ENCODE results near the gene TIGD6. TPM values are rescaled to one million over a fixed set of nuclear protein-coding genes. Genes with fewer than 3 reads are reported as not detected.

TIGD6 gene
- total and polyA plus RNA-seq, 9 of the 15 experiments (the other 6 are each of a cell fraction or from before 2014, with no cell fraction given) = 1.8 to 6.3 (median 3.9) TPM

- H3K27ac ChIP-seq (ENCODE audit: extremely low read depth, low read depth, low read length) = no peak overlapping the region
- no peak for ATAC-seq
These were observed 42.0 kb upstream of the TIGD6 start for GRCh38 chr5:150042459-150042858.

More at GRCh38 chr5:150042459-150042858, 42.0 kb upstream of the TIGD6 start:
- Histone ChIP-seq H3K4me3 (no peak overlapping the region), H3K4me1 (replicated peaks in 1 of 2; ENCODE audit: control insufficient read depth in 2 of 2, insufficient read depth in 2 of 2, low read length in 2 of 2) (peaks cover 4 to 14% of the 10 kb centered on the region in 2 experiments; a peak in 4 of 5 replicates), H3K4me2 (ENCODE audit: insufficient read depth, low read length) (no peak overlapping the region), H4K20me1 (replicated peaks; ENCODE audit: control insufficient read depth, insufficient read depth, low read length) (no peaks in the 10 kb centered on the region), H3K36me3 (ENCODE audit: control insufficient read depth, insufficient read depth, low read length) (peaks cover 91% of the 10 kb centered on the region), H3K9ac (ENCODE audit: insufficient read depth in 1 of 2, low read depth in 2 of 2, low read length in 2 of 2) (no peak overlapping the region), H3K9me1 (ENCODE audit: control insufficient read depth, insufficient read depth, low read length) (peaks cover 3% of the 10 kb centered on the region), H3K27me3 (ENCODE audit: control insufficient read depth in 2 of 2, insufficient read depth in 2 of 2, low read length in 2 of 2) (no peaks in the 10 kb centered on the region), H2AFZ (ENCODE audit: low read depth, low read length) (no peak overlapping the region), H3K79me2 (ENCODE audit: control insufficient read depth, insufficient read depth, low read length) (no peaks in the 10 kb centered on the region), H3K9me3 (replicated peaks; ENCODE audit: control insufficient read depth, insufficient read depth, low read depth, low read length) (no peaks in the 10 kb centered on the region)
- in situ Hi-C loops (cut with MboI) (no loop called here), intact Hi-C loops (cut with micrococcal nuclease) (no loop called here)
- no TSS peak for BruUV-seq (replicated peaks)
- CTCF ChIA-PET (ENCODE audit: low intra/inter-chr PET ratio) = no interaction called here
- TF ChIP-seq E4F1 (CRISPR knock-in tag; IDR thresholded peaks at IDR 0.05; ENCODE audit: borderline replicate concordance) = no peak
- TF ChIP-seq ZNF3 (CRISPR knock-in tag; IDR thresholded peaks at IDR 0.05) = no peak
- TF ChIP-seq TSC22D4 (tag; IDR thresholded peaks at IDR 0.05) = no peak
- no peak for TF ChIP-seq SREBF1 (IDR thresholded peaks at IDR 0.05; ENCODE audit: borderline replicate concordance, low read depth, low read length)
- no peak for TF ChIP-seq SMC3 (conservative IDR thresholded peaks at IDR 0.05; ENCODE audit: insufficient read depth, low read depth, low read length)
- no peak for TF ChIP-seq RUNX1 (IDR thresholded peaks at IDR 0.05; ENCODE audit: low read depth)
- TF ChIP-seq MGA (IDR thresholded peaks at IDR 0.05) = no peak
- TF ChIP-seq ZNF316 (IDR thresholded peaks at IDR 0.05) = no peak
- no peak for TF ChIP-seq ZNF695 (CRISPR knock-in tag; IDR thresholded peaks at IDR 0.05)
- TF ChIP-seq CREB1 (IDR thresholded peaks at IDR 0.05) = no peak
- TF ChIP-seq CREB1 (CRISPR knock-in tag; IDR thresholded peaks at IDR 0.05) = no peak
- POLR2A ChIA-PET = interaction anchor here (0.6 to 2.9 kb wide), 4 partner anchors 11 to 572 kb away, joined by 3 to 13 read pairs (median 4); no protein-coding TSS in a partner anchor
- FAIRE-seq (no peak), DNase-seq (ENCODE audit: extremely low read depth in 1 of 4, low spot score in 3 of 4) (no peak)
- WGBS (ENCODE audit: insufficient coverage, low coverage, missing lambda C conversion rate) = 85% methylated on average over 3 of the region's 3 CpGs
